ENCODE data around the gene ITGA11. TPM values are rescaled to one million over a fixed set of nuclear protein-coding genes. Genes with fewer than 3 reads are reported as not detected.

The ITGA11 gene
- total and polyA plus RNA-seq, 2 of the 13 experiments (the other 11 are each of a cell fraction or from before 2014, with no cell fraction given): not detected

GRCh38 chr15:68261980-68262379, 170.0 kb downstream of the ITGA11 start:
- Histone ChIP-seq H3K79me2 (ENCODE audit: insufficient read depth, low read length) (no peaks in the 10 kb centered on the region), H3K9ac (ENCODE audit: insufficient read depth, low read depth, low read length) (no peak overlapping the region), H2AFZ (ENCODE audit: low read length) (no peak overlapping the region), H3K4me3 (replicated peaks in 1 of 3; ENCODE audit: insufficient read depth in 1 of 3, low read depth in 2 of 3, low read length in 3 of 3) (no peak overlapping the region), H3K9me3 (ENCODE audit: low read length) (no peaks in the 10 kb centered on the region), H4K20me1 (ENCODE audit: insufficient read depth, low read length) (no peaks in the 10 kb centered on the region), H3K27ac (ENCODE audit: extremely low read length, insufficient read depth, low read length) (no peak overlapping the region), H3K36me3 (replicated peaks in 1 of 2; ENCODE audit: control insufficient read depth in 1 of 2, insufficient read depth in 2 of 2, low read length in 2 of 2) (no peaks in the 10 kb centered on the region), H3K27me3 (ENCODE audit: control insufficient read depth in 1 of 2, insufficient read depth in 2 of 2, low read length in 2 of 2) (0 out of 5 replicates have a peak, but pooled peaks cover 0 to 4% of the 10 kb centered on the region in 2 experiments), H3K4me1 (ENCODE audit: insufficient read depth, low read length) (peaks cover 2% of the 10 kb centered on the region), H3K4me2 (ENCODE audit: low read depth, low read length) (no peak overlapping the region)
- 15% methylated on average over 3 of the region's 3 CpGs for WGBS (ENCODE audit: low lambda C conversion rate)
- DNase-seq (ENCODE audit: low spot score) (no peak), ATAC-seq (no peak), FAIRE-seq (no peak)
- ChIA-PET CTCF (ENCODE audit: low intra/inter-chr PET ratio, low total read pairs) (no interaction called here), POLR2A (no interaction called here)
- in situ Hi-C loops (cut with HindIII; ENCODE audit: extremely low pct_ligation_motif_present, low pct_unique_long_range_greater_than_20kb) (no loop called here), intact Hi-C loops (cut with micrococcal nuclease; ENCODE audit: unreplicated experiment) (no loop called here)
- TF ChIP-seq ZNF121 (CRISPR knock-in tag; IDR thresholded peaks at IDR 0.05) (no peak), IRX3 (CRISPR knock-in tag; IDR thresholded peaks at IDR 0.05; ENCODE audit: borderline replicate concordance, low read depth) (no peak), U2AF2 (IDR thresholded peaks at IDR 0.05; ENCODE audit: low read depth, low read length) (no peak), PAF1 (CRISPR knock-in tag; IDR thresholded peaks at IDR 0.05) (no peak), ZNF747 (CRISPR knock-in tag; IDR thresholded peaks at IDR 0.05; ENCODE audit: borderline replicate concordance) (no peak), ZNF292 (CRISPR knock-in tag; IDR thresholded peaks at IDR 0.05; ENCODE audit: borderline replicate concordance, low read depth) (no peak), YY1 (IDR thresholded peaks at IDR 0.05; ENCODE audit: insufficient read depth, insufficient replicate concordance, low read depth, low read length) (no peak), IRF2 (CRISPR knock-in tag; IDR thresholded peaks at IDR 0.05) (no peak), MXI1 (IDR thresholded peaks at IDR 0.05; ENCODE audit: borderline replicate concordance, low read depth, low read length) (no peak), ZNF550 (CRISPR knock-in tag; IDR thresholded peaks at IDR 0.05; ENCODE audit: borderline replicate concordance) (no peak), FOXP1 (IDR thresholded peaks at IDR 0.05) (no peak), FOXP1 (CRISPR knock-in tag; IDR thresholded peaks at IDR 0.05) (no peak)
- TF ChIP-seq, protein P1, sequence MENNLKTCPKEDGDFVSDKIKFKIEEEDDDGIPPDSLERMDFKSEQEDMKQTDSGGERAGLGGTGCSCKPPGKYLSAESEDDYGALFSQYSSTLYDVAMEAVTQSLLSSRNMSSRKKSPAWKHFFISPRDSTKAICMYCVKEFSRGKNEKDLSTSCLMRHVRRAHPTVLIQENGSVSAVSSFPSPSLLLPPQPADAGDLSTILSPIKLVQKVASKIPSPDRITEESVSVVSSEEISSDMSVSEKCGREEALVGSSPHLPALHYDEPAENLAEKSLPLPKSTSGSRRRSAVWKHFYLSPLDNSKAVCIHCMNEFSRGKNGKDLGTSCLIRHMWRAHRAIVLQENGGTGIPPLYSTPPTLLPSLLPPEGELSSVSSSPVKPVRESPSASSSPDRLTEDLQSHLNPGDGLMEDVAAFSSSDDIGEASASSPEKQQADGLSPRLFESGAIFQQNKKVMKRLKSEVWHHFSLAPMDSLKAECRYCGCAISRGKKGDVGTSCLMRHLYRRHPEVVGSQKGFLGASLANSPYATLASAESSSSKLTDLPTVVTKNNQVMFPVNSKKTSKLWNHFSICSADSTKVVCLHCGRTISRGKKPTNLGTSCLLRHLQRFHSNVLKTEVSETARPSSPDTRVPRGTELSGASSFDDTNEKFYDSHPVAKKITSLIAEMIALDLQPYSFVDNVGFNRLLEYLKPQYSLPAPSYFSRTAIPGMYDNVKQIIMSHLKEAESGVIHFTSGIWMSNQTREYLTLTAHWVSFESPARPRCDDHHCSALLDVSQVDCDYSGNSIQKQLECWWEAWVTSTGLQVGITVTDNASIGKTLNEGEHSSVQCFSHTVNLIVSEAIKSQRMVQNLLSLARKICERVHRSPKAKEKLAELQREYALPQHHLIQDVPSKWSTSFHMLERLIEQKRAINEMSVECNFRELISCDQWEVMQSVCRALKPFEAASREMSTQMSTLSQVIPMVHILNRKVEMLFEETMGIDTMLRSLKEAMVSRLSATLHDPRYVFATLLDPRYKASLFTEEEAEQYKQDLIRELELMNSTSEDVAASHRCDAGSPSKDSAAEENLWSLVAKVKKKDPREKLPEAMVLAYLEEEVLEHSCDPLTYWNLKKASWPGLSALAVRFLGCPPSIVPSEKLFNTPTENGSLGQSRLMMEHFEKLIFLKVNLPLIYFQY (CRISPR knock-in tag; IDR thresholded peaks at IDR 0.05; ENCODE audit: borderline replicate concordance): no peak
- TF ChIP-seq, protein P2, sequence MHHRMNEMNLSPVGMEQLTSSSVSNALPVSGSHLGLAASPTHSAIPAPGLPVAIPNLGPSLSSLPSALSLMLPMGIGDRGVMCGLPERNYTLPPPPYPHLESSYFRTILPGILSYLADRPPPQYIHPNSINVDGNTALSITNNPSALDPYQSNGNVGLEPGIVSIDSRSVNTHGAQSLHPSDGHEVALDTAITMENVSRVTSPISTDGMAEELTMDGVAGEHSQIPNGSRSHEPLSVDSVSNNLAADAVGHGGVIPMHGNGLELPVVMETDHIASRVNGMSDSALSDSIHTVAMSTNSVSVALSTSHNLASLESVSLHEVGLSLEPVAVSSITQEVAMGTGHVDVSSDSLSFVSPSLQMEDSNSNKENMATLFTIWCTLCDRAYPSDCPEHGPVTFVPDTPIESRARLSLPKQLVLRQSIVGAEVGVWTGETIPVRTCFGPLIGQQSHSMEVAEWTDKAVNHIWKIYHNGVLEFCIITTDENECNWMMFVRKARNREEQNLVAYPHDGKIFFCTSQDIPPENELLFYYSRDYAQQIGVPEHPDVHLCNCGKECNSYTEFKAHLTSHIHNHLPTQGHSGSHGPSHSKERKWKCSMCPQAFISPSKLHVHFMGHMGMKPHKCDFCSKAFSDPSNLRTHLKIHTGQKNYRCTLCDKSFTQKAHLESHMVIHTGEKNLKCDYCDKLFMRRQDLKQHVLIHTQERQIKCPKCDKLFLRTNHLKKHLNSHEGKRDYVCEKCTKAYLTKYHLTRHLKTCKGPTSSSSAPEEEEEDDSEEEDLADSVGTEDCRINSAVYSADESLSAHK (CRISPR knock-in tag; IDR thresholded peaks at IDR 0.05; ENCODE audit: borderline replicate concordance): no peak
- no TSS peak for BruUV-seq (replicated peaks)
